Cardiac muscle cell (in vitro differentiated cells and primary cell): ENCODE data around the gene TNFRSF25. TPM values are rescaled to one million over a fixed set of nuclear protein-coding genes. Genes with fewer than 3 reads are reported as not detected.

Source experiments
- DNase-seq, 2 donors: peaks; one replicate each; pipeline versions ENCODE4 v3.0.0 to v3.0.0-alpha.2; 2010 to 2017; ENCODE audit warnings: low read depth in 1 of 2, low spot score in 1 of 2
- H3K27ac ChIP-seq: fragments of 200-600 bp; sonication (generic); 2 replicates; pipeline ENCODE4 v1.5.1; 2016
- H3K27me3 ChIP-seq: fragments of 200-600 bp; sonication (generic); 2 replicates; pipeline ENCODE4 v1.6.0; 2016; ENCODE audit warnings: control low read depth
- H3K36me3 ChIP-seq: fragments of 200-600 bp; sonication (generic); 2 replicates; pipeline ENCODE4 v1.5.1; 2016; ENCODE audit warnings: control low read depth
- H3K4me1 ChIP-seq: fragments of 200-600 bp; sonication (generic); 2 replicates; pipeline ENCODE4 v1.8.1; 2017; ENCODE audit warnings: low read depth, mild to moderate bottlenecking, mixed run types
- H3K4me3 ChIP-seq: fragments of 200-600 bp; sonication (generic); 2 replicates; pipeline ENCODE4 v1.5.1; 2016; ENCODE audit warnings: mild to moderate bottlenecking
- H3K9me3 ChIP-seq: fragments of 200-600 bp; sonication (generic); 2 replicates; pipeline ENCODE4 v1.5.1; 2017; ENCODE audit warnings: low read depth, mild to moderate bottlenecking, control low read depth
- polyA plus RNA-seq: library from polyadenylated mRNA; unstranded; fragments of >200 nt; fragmentation: Nextera tagmentation; extraction: Ambion mirVana; gene quantifications from 2 replicates; pipeline ENCODE4 v1.2.1, GENCODE V29; 2016
- total RNA-seq: library from RNA; depleted of rRNA; stranded (reverse); fragments of >200 nt; gene quantifications from 2 replicates; pipeline ENCODE4 v1.2.3, GENCODE V29; 2016
- TF ChIP-seq, protein P1 (sequence below): IDR thresholded peaks from 2 replicates; pipeline ENCODE4 v1.5.1; 2012; ENCODE audit warnings: low read depth, mild to moderate bottlenecking, low read length

Gene TNFRSF25
- total and polyA plus RNA-seq, 2 experiments from 2014 or later, result 11.8 to 31.4 TPM

DNA sequence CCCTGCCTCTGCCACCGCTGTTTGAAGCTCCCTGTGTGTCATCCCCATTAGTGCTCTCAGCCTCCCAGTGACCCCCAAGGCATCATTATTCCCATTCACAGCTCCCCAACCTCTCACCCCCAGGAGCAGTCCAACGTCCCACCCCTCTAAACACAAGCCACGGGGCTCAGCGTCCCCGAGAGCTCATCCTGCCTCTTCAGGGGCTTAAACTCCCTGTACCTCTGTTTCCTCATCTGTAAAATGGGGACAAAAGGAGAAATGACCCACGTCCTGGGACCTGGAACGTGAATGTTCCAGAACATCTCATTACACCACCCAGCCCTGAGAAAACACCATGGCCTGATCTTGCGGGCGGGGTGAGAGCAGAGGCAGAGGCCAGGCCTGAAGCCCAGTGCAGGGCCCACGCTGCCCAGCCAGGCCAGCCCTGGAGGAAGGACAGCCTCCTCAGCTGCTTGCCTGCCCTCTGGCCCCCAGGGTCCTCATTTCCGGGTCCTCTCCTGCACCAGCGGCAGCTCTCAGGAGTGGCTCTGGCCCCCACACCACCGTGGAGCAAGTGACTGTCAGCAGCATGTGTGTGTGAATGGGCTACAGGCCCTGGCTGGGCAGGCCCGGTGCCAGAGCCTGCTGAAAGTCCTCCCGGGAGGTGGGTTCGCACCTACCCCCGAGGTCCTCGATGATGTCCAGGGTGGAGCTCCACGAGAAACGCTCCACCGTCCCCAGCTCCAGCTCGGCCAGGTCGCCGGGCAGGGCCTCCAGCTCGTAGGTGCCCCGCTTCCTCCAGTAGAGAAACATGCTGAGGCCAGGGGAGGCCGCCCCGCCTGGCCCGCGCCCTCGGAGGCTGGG lies 39.6 kb upstream of the TNFRSF25 start:
- Histone ChIP-seq H3K9me3 (no peaks in the 10 kb centered on the region), H3K27me3 (no peaks in the 10 kb centered on the region), H3K27ac (no peak overlapping the region), H3K36me3 (no peaks in the 10 kb centered on the region), H3K4me1 (no peaks in the 10 kb centered on the region), H3K4me3 (no peak overlapping the region)
- no peak for DNase-seq
- TF ChIP-seq, protein P1, sequence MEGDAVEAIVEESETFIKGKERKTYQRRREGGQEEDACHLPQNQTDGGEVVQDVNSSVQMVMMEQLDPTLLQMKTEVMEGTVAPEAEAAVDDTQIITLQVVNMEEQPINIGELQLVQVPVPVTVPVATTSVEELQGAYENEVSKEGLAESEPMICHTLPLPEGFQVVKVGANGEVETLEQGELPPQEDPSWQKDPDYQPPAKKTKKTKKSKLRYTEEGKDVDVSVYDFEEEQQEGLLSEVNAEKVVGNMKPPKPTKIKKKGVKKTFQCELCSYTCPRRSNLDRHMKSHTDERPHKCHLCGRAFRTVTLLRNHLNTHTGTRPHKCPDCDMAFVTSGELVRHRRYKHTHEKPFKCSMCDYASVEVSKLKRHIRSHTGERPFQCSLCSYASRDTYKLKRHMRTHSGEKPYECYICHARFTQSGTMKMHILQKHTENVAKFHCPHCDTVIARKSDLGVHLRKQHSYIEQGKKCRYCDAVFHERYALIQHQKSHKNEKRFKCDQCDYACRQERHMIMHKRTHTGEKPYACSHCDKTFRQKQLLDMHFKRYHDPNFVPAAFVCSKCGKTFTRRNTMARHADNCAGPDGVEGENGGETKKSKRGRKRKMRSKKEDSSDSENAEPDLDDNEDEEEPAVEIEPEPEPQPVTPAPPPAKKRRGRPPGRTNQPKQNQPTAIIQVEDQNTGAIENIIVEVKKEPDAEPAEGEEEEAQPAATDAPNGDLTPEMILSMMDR, result no peak

DNA sequence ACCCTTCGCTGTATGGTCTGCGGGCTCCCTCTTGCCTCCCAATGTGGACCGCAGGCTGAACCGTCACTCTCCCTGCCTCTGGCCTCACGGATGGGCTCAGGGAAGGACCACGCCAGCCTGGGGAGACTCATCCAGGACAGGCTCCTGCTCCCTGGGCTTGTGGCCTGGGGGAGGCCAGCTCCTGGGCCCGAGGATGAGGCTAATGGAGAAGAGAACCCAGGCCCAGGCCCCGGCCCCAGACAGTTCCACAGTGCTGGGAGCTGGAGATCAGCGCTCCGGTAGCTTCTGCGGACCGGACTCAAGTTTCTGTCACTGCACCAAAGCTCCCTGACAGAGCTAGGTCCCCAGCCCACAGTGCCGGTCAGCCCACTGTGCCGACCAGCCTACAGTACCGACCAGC lies 38.9 kb upstream of the TNFRSF25 start:
- H3K27ac ChIP-seq, result no peak overlapping the region
- TF ChIP-seq, protein P1, result no peak
- H3K4me3 ChIP-seq, result no peak overlapping the region
- no peak for DNase-seq
- H3K27me3 ChIP-seq, result no peaks in the 10 kb centered on the region
- H3K4me1 ChIP-seq, result no peaks in the 10 kb centered on the region
- no peaks in the 10 kb centered on the region for H3K36me3 ChIP-seq
- no peaks in the 10 kb centered on the region for H3K9me3 ChIP-seq

DNA sequence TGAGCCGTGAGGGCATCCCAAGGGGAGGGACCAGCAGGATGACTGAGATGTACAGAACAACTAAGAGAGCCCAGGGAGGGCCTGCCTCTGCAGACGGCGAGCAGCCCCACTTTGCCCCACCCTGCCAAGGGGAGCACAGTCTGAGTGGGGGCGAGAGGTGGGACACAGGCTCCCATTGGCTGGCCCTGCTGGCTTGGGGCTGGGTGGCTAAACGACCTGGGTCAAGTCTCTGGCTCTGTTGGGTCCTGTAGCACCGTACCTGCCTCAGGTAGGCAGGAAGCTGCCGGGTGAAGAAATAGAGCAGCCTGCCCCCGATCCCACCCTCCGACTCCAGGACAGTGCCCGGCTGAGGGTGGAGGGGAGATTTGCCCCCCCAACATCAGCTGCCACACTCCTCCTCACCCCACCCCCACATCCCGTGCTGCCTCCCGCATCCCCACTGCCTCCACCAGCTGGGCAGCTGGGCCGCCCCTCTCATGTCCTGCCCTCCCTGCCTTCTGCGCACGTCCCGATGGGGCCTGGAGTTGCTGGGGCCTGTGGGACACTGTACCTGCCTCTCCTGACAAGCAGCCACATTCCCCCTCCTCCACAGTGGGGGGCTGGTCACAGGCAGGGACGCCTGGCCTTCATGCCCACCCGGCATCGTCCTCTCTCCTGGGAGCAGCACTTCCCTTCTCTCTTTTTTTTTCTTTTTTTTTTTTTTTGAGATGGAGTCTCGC lies 38.1 kb upstream of the TNFRSF25 start:
- DNase-seq, result no peak
- no peaks in the 10 kb centered on the region for H3K4me1 ChIP-seq
- no peaks in the 10 kb centered on the region for H3K36me3 ChIP-seq
- no peaks in the 10 kb centered on the region for H3K9me3 ChIP-seq
- no peaks in the 10 kb centered on the region for H3K27me3 ChIP-seq
- H3K4me3 ChIP-seq, result no peak overlapping the region
- TF ChIP-seq, protein P1, result no peak
- no peak overlapping the region for H3K27ac ChIP-seq

DNA sequence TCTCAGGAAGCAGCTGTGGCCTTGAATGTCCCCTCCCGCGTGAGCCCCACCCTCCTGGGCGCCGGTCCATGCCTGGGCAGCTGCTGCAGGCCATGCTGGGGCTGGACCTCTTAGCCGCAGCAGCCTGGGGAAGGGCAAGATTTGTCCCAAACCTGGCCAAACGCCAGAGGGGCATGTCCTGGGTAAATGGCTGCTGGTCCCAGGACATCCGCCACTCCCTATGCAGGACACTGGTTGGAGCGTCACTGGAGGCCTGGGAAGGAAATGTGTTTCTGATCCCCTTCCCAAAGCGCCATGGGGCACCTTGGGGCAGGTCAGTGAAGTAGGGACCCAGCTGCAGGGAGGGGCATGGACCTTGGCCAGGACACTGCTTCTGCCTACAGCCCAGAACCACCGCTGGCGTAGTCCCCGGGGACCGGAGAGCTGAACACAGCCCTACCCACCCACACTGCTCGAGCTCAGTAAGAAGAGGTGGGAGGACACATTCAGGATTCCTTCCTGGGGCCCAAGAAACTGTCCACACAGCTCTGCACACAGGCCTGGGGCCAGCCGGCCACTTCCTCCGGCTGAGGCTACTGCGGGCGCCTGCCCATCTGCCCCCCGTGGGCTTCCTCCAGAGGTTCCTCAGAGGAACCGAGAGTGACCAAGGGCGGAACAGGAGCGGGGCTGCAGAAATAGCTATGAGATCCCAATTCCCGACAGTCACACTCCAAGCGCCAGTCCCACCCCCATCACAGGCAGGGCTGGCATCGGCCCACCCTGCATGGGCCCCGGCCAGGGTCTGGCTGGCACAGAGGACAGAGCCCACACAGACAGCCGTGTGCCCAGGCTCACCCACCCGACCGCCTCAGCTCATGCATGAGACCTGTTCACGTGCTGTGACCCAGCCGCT lies 36.3 kb upstream of the TNFRSF25 start:
- Histone ChIP-seq H3K27ac (no peak overlapping the region), H3K4me1 (no peaks in the 10 kb centered on the region), H3K27me3 (no peaks in the 10 kb centered on the region), H3K4me3 (no peak overlapping the region), H3K9me3 (no peaks in the 10 kb centered on the region), H3K36me3 (no peaks in the 10 kb centered on the region)
- peak in 1 of 2 donors; percentile 46 for DNase-seq
- TF ChIP-seq, protein P1, result no peak

DNA sequence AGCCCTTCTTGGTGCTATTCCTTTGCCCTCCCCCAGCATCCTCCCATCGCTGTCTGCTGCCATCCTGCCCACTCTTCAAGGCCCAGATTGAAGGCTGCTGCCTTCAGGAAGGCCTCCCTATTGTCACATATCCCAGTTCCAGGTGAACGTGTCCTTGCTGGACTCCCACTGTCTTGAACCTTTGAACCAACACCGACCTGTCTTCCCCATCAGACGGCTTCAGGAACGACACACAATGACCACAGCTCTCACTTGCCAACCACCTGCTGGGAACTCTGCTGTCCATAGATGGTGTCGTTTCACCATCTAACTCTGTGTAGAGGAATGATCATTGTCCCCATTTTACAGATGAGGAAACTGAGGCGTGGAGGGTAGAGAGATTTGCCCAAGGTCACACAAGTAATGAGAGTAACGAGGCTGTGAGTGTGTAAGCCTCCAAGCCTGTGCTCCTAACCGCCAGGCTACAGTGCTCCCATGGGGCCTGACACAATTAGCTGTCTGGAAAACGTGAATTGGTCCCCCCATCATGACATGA lies 35.4 kb upstream of the TNFRSF25 start:
- no peak for DNase-seq
- TF ChIP-seq, protein P1, result no peak
- Histone ChIP-seq H3K27ac (no peak overlapping the region), H3K9me3 (no peaks in the 10 kb centered on the region), H3K4me3 (no peak overlapping the region), H3K27me3 (no peaks in the 10 kb centered on the region), H3K4me1 (peaks cover 2% of the 10 kb centered on the region), H3K36me3 (no peaks in the 10 kb centered on the region)
